PC-9 (cell line): ENCODE results near the gene PLA2G15.

Experiments
- CTCF ChIP-seq: fragments of 200-600 bp; sonication (generic); conservative IDR thresholded peaks from 2 replicates; pipeline ENCODE4 v1.6.1; 2017; ENCODE audit warnings: mixed run types, antibody characterized with exemption, mild to moderate bottlenecking, moderate library complexity
- EZH2 ChIP-seq: fragments of 200-600 bp; sonication (generic); IDR thresholded peaks from 2 replicates; pipeline ENCODE4 v1.8.0; 2017; ENCODE audit warnings: antibody characterized with exemption, low read depth

- no peak for TF ChIP-seq CTCF
- no peak for TF ChIP-seq EZH2
Measured at GRCh38 chr16:68298312-68298711, 53.1 kb downstream of the PLA2G15 start.
